Mononuclear cell (primary cell): Measurements from ENCODE around the gene CLDND2. TPM values are rescaled to one million over a fixed set of nuclear protein-coding genes. Genes with fewer than 3 reads are reported as not detected.

Source experiments
- H3K27me3 ChIP-seq: 2 replicates; pipeline ENCODE4 v1.6.0; 2011; ENCODE audit warnings: low read length, control low read depth; ENCODE audit not compliant: insufficient read depth
- H3K4me1 ChIP-seq: 2 replicates; pipeline ENCODE4 v1.5.1; 2011; ENCODE audit warnings: mild to moderate bottlenecking, low read length, control low read depth; ENCODE audit not compliant: insufficient read depth
- H3K4me3 ChIP-seq: 2 replicates; pipeline ENCODE4 v1.5.1; 2011; ENCODE audit warnings: mild to moderate bottlenecking, low read length, moderate library complexity
- H3K9me3 ChIP-seq: 2 replicates; pipeline ENCODE4 v1.5.1; 2011; ENCODE audit warnings: low read depth, mild to moderate bottlenecking, control low read depth, low read length
- total RNA-seq: library from RNA; depleted of rRNA; stranded (reverse); fragments of >200 nt; gene quantifications from one replicate; pipeline ENCODE4 v1.2.3, GENCODE V29; 2012

The CLDND2 gene
- total RNA-seq, 1 donor = 0.10 TPM

DNA sequence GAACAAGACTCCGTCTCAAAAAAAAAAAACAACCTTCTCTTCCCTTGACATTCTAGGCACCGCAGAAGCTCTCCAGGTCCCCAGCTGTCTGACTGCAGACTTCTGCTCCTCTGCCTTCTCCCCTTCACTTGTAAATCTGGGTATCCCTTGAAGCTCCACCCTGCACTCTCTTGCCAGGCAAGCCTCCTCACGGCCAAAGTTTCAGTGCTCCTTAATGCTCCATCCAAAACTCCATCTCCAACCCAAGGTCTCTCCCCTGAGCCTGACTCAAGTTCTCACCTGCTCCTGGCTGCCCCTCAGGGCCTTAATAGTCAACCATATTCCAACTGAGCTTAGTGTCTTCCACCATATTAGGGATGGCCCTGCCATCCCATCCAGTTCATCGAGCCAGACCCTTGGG, 1.4 kb upstream of the CLDND2 start:
- Histone ChIP-seq H3K27me3 (no peaks in the 10 kb centered on the region), H3K4me3 (peak overlapping the region; percentile 50), H3K9me3 (no peaks in the 10 kb centered on the region), H3K4me1 (peaks cover 83% of the 10 kb centered on the region)

DNA sequence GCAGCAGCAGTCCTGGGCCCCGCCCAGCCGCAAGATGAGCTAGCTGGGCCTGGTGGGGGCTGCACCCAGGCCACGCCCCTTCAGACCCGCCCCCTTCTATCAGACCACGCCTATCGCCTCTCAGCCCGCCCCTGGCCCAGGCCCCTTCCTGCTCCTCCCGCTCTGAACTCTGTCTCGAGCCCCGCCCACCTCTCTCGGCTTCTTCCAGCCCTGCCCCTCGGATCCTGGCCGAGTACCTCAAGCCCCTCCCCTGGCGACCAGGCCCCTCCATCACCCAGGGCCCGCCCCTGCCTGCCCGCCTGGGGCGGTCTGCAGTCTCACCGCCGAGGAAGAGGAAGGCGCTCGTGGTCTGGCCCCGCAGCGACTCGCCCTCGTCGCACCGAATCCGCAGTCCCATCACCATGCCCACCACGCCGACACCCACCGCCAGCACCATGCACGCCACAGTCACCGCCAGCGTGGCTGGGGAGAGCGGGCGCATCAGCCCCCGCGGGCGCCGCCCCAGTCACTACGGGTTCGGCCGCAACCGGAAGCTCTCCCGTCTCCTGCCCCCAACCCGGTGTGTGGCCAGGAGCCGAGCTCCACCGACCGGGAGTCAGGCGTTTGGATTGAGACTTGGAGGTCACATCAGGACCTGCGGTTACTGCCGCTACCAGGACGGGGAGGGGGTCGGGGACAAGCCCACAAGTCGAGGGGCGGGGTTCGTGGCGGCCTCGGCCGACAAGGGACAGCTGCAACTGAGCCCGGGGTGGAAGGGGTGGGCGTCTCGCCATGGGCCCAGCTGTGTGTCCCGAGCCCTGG, 1.0 kb downstream of the CLDND2 start:
- Histone ChIP-seq H3K4me3 (peak overlapping the region; percentile 85), H3K27me3 (no peaks in the 10 kb centered on the region), H3K4me1 (peaks cover 71% of the 10 kb centered on the region), H3K9me3 (no peaks in the 10 kb centered on the region)

DNA sequence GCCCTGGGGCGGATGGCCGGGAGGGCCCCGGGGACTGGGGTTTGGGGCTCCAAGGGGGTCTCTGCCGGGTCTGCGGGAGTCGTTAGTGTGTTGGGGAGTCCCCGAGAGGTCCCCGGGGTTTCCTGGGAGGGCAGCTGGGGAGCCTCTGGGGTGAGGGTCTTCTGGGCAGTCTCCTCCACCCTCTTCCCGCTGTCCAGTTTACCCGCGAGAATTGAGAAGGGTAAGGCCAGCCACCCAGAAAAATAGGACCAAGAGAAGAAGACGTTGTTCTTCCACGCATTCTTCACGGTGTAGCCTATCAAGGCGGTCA, 1.6 kb downstream of the CLDND2 start:
- Histone ChIP-seq H3K27me3 (no peaks in the 10 kb centered on the region), H3K9me3 (no peaks in the 10 kb centered on the region), H3K4me3 (peak overlapping the region; percentile 85), H3K4me1 (peaks cover 68% of the 10 kb centered on the region)

GRCh38 chr19:51366389-51367254, 2.2 kb downstream of the CLDND2 start:
- peak overlapping the region; percentile 85 for H3K4me3 ChIP-seq
- H3K4me1 ChIP-seq = peaks cover 62% of the 10 kb centered on the region
- no peaks in the 10 kb centered on the region for H3K27me3 ChIP-seq
- H3K9me3 ChIP-seq = no peaks in the 10 kb centered on the region

DNA sequence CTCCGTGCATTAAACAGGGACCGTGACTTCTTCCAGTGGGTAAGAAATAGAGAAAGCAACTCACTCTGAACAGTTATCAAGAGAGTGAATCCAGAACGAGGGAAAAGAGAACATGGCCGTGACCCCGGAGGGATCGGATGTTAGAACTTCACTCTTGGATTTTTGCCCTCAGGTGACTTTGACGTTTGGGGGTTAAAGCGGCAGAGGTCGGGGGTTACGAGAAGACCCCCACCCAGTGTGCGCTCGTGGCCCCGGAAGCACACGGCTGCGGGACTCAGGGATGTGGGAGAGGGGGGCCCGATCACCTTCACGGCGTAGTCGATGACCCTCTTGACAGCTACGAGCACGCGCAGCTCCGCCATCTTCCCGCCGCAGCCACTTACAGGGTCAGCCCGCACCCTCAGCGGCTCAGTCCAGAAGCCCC, 2.8 kb downstream of the CLDND2 start, which contains the start of gene ETFB:
Gene ETFB (minus strand): TSS at position 424 of the 424 bp plus-strand sequence. CDS start 62 bp downstream, at position 362.
- H3K4me1 ChIP-seq = peaks cover 56% of the 10 kb centered on the region
- H3K4me3 ChIP-seq = peak within 1 kb of the TSS; percentile 85
- H3K27me3 ChIP-seq = no peaks in the 10 kb centered on the region
- H3K9me3 ChIP-seq = no peaks in the 10 kb centered on the region

DNA sequence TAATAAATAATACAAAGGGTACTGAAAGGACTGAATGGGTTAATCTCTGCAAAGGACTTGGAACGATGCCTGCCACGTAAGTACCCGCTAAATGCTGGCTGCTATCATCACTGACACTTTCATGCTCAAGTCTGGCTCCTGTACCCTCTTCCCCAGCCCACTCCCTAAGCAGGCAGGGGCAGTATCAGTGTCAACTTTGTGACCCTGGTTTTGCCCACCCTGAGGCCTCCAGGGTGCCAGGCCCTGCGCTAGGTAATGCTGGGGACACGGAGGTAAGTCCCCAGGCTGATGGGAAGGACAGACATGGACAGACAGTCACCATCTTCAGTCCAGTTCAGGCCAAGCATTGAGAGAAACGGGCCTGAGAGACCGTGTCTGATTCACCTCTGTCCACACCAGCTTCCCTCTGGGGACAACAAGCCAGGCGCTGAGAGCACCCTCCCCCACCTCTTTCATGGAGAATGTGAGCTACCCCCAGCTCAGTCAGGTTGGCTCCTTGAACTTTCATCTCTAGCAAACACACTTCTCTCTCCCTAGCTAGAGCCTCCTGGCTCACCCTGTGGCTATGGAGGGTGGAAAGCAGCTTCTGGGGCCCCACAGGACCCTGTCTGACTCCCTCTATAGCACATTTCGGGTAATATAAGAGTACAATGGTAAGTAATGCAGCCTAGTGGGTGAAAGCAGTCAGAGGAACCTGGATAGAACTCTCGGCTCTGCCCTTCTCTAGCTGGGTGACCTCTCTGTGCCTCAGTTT, 3.4 kb downstream of the CLDND2 start:
- H3K9me3 ChIP-seq = no peaks in the 10 kb centered on the region
- H3K4me3 ChIP-seq = peak overlapping the region; percentile 85
- H3K27me3 ChIP-seq = no peaks in the 10 kb centered on the region
- H3K4me1 ChIP-seq = peaks cover 50% of the 10 kb centered on the region

- no peaks in the 10 kb centered on the region for H3K9me3 ChIP-seq
- H3K4me3 ChIP-seq = no peak overlapping the region
- no peaks in the 10 kb centered on the region for H3K27me3 ChIP-seq
- peaks cover 47% of the 10 kb centered on the region for H3K4me1 ChIP-seq
Measured at GRCh38 chr19:51364200-51365106, 4.3 kb downstream of the CLDND2 start.

DNA sequence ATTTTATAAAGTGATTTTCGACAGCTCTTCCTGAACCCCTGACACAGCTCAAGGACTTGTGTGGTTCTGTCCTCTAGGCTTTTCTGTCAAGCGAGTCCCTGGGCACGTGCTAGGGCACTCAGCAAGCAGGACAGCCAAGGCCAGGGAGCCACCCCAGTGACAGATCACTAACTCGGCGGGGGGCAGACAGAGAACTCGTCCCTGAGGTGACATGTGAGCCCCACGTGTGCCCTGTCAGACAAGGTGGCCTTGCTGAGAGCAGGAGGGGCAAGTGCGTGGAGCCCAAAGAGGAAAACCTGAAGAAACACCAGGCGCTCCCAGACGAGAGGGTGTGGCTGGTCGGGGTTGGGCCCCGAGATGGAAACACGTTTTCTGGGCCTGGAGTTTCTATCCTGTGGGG, 7.6 kb downstream of the CLDND2 start:
- Histone ChIP-seq H3K9me3 (no peaks in the 10 kb centered on the region), H3K4me1 (peaks cover 24% of the 10 kb centered on the region), H3K27me3 (no peaks in the 10 kb centered on the region), H3K4me3 (no peak overlapping the region)

- Histone ChIP-seq H3K9me3 (no peaks in the 10 kb centered on the region), H3K27me3 (no peaks in the 10 kb centered on the region), H3K4me1 (peaks cover 14% of the 10 kb centered on the region), H3K4me3 (no peak overlapping the region)
Measured at GRCh38 chr19:51359294-51359693, 9.5 kb downstream of the CLDND2 start.

- H3K4me1 ChIP-seq = peaks cover 13% of the 10 kb centered on the region
- H3K27me3 ChIP-seq = no peaks in the 10 kb centered on the region
- H3K9me3 ChIP-seq = no peaks in the 10 kb centered on the region
- no peak overlapping the region for H3K4me3 ChIP-seq
Measured at GRCh38 chr19:51357952-51358351, 10.9 kb downstream of the CLDND2 start.

DNA sequence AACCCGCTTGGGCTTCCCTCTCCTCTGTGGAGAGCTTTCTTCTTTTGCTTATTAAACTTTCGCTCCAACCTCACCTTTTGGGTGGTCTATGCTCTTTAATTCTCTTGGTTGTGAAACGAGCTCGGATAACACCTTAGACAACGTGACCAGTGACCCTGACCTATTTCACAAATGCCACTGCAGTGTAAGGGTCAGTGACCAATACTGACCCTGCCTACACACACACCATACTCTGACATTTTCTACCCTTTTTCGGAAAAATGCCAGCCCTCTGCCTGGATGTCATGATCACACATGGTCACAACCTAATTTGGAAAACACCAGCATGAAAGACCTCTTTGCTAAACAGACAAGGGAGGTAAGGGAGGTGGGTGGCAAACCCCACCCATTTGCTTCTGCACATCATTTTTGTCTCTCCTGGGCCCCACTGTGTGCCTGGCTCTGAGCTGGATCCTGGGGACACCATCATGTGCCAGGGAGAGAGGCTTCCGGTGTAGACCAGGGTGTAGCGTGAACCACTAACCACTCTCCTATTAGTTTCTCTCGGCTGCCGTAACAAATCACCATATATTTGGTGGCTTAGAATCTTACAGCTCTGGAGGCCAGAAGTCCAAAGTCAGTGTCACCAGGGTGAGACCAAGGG, 12.5 kb downstream of the CLDND2 start:
- Histone ChIP-seq H3K9me3 (no peaks in the 10 kb centered on the region), H3K27me3 (no peaks in the 10 kb centered on the region), H3K4me3 (no peak overlapping the region), H3K4me1 (peaks cover 9% of the 10 kb centered on the region)

- Histone ChIP-seq H3K9me3 (no peaks in the 10 kb centered on the region), H3K4me3 (no peak overlapping the region), H3K4me1 (peaks cover 9% of the 10 kb centered on the region), H3K27me3 (no peaks in the 10 kb centered on the region)
Measured at GRCh38 chr19:51354742-51355148, 14.1 kb downstream of the CLDND2 start.

- no peaks in the 10 kb centered on the region for H3K27me3 ChIP-seq
- peaks cover 9% of the 10 kb centered on the region for H3K4me1 ChIP-seq
- no peaks in the 10 kb centered on the region for H3K9me3 ChIP-seq
- no peak overlapping the region for H3K4me3 ChIP-seq
Measured at GRCh38 chr19:51354103-51354741, 14.6 kb downstream of the CLDND2 start.
